GM21825 (cell line): ENCODE data around the gene CD177.
"Not testable (repeated sequence)": the region's sequence is repeated elsewhere in the genome, so short reads cannot be mapped to it uniquely, and the experiment has no call there.

Experiments
- ATAC-seq: cut with Tn5 transposase; IDR thresholded peaks from one replicate; pipeline ENCODE4 v1.9.1; 2021; ENCODE audit warnings: mild to moderate bottlenecking, moderate library complexity; ENCODE audit not compliant: unreplicated experiment

CD177 gene, protein sequence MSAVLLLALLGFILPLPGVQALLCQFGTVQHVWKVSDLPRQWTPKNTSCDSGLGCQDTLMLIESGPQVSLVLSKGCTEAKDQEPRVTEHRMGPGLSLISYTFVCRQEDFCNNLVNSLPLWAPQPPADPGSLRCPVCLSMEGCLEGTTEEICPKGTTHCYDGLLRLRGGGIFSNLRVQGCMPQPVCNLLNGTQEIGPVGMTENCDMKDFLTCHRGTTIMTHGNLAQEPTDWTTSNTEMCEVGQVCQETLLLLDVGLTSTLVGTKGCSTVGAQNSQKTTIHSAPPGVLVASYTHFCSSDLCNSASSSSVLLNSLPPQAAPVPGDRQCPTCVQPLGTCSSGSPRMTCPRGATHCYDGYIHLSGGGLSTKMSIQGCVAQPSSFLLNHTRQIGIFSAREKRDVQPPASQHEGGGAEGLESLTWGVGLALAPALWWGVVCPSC

DNA sequence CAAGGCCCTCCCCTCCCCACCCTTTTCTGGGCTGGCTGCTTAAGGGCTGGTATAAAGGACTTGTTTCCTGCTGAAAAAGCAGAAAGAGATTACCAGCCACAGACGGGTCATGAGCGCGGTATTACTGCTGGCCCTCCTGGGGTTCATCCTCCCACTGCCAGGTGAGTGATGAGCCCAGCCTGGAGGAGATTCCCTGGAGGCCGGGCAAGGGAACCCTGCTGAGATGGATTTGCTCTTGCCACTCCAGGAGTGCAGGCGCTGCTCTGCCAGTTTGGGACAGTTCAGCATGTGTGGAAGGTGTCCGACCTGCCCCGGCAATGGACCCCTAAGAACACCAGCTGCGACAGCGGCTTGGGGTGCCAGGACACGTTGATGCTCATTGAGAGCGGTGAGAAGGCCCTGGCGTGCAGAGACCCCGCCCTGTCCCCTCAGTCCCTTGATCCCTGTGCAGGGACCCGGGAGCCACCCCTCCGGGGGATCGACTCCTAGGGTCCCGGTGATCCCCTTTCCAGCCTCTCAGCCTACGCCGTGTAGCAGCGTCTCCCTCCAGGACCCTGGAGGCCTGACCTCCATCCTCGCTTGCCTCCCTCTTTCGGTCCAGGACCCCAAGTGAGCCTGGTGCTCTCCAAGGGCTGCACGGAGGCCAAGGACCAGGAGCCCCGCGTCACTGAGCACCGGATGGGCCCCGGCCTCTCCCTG lies at the start of gene CD177:
TSS of gene CD177 (plus strand) at position 81 of the 699 bp plus-strand sequence. CDS start at position 110, 29 bp downstream.
- ATAC-seq: no peak

DNA sequence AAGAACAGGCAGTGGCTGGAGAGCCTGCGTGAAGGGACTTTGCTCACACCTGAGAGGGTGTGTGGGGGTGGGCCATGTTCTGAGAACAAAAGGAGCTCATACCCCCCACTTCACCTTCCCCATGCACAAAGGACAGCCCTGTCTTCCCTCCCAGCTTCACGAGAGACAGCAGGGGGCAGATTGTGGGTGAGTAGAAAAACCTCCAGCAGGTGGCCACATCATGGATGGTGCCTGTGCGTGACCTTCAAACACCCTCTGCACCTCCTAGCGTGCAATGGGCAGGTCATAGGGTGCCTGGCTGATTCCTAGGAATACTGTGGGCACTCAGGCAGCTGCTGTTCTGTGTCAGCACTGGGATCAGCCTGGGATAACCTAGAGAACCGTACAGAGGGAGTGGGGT lies 47.8 kb upstream of the CD177 start:
- no peak for ATAC-seq

DNA sequence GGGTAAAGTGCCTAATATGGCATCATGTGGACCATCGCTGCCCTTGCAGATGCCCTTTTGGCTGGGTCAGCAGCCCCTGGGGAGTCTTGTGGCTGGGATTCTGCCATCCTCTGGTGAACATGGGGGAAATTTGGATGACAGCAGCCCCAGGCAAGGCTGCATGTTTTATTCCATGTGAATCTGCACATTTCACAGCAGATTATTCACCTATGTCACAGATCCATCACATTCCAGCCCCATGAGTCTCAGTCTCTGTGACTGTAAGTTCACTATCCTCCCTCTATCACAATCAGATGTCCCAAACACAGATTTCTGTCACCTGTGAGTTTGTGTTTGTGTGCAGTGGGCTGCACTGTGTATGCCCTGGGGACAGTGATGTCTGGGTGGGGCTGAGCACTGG lies 47.4 kb upstream of the CD177 start:
- no peak for ATAC-seq

DNA sequence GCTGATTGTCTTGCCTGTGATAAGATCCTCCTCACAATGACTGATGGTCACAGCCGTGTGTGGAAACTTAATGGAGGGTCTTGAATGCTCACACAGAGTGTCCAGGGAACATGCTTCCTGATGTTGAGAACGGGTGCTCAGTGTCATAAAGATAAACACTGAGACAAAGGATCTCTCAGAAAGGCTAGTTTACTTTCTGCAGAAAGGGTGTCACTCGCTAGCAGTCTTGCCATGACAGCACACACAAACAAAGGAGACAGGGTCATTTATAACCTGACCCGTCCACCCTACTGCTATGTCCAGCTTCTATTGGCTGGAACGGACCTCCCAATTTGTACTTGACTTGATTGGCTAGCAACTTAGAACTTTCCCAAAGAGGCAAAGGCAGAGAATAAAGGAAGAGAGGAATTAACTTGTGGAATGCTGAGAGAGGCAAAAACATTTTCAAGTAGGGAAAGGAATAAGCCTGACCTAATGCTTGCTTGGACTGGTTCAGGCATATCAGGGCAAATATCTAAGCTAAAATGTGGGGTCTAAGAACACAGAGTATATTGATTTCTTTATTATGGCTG lies 45.2 kb upstream of the CD177 start:
- no peak for ATAC-seq

DNA sequence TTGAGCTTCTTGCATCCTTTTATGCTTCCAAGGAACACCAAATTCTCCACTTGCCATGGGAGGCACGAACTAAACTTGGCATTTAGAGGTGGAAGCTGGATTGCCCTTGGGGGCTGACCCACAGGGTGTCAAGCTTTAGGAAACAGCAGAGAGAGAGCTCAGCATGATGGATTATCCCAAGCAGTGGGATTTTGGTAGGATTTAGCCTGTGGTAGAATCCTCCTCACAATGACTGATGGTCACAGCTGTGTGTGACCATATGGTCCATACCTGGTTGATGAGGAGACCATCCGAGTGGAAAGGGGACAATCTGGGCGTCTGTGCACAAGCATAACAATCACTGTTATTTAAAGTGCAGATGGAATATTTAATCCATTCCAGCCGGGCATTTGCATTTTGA lies 44.0 kb upstream of the CD177 start:
- no peak for ATAC-seq

DNA sequence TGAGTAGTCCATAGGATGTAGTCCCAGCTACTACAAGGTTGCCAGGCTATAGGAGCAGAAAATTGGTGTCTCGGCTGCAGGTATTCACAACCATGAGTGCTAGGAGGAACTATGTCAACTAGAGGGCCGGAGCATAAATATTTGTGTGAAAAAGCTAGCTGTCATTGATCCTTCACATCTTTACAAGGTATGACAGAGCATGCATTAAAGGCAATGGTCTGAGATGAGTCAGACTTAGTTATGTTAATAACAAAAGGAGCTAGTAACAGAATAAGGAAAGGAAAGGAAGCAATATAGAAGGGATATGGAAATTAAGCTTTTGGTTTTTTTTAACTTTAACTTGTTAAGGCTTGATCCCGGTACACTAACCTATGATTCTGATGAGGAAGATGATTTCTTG lies 43.3 kb upstream of the CD177 start:
- no peak for ATAC-seq

DNA sequence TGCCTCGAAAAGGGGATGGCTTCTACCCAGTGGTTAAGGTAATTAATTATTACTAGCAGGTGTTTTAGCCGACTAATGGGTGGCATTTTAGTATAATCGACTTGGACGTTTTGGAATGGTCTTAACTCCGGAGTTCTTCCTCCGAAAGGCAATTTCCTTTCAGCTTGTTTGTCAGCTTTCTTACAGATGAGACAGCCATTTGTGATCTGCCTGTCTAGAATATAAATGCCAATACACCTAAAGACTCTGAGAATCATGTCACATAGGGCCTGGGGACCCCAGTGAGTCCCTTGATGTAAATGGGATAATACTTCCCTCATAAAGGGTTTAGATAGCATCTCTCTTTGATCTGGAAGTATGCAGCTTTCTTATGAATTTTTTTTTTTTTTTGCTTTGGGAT lies 42.2 kb upstream of the CD177 start:
- no peak for ATAC-seq

DNA sequence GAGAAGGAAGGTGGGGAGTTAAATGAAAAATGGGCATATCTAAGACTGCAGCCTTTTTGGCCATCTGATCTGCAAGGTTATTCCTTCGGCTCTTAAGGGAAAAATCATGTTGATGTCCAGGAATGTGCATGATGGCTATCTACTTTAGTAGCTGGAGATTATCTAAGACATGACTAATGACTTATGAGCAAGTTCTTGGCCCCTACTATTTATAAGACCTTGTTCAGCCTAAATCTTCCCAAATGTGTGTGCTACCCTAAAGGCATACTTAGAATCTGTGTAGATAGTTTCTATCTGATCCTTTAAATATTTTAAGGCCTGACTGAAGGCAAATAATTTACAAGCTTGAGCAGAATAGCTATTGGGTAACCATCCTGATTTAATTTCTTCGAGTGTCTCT lies 41.8 kb upstream of the CD177 start:
- ATAC-seq: no peak

DNA sequence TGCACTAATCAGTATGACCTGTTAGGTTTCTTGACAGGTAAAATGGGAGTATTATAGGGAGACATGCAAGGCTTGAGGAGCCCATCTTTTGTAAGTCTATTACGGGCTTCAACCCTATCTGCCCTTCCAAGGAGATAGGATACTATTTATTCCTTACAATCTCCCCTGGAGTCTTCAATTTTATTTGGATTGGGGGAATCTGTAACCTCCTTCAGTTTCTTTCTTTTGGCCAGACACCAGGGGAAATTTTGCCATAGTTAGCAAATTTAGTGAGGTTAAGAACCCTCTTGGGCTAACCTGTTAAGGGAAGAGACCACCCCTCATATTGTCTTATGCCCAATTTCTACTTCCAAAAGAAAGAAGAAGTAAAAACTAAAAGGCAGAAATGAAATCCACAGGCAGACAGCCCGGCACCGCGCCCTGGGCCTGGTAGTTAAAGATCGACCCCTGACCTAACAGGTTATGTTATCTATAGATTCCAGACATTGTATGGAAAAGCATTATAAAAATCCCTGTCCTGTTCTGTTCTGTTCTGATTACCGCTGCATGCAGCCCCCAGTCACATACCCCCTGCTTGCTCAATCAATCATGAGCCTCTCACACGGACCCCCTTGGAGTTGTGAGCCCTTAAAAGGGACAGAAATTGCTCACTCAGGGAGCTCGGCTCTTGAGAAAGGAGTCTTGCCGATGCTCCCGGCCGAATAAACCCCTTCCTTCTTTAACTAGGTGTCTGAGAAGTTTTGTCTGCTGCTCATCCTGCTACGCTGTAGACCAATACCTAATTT lies 39.6 kb upstream of the CD177 start:
- ATAC-seq: no peak

DNA sequence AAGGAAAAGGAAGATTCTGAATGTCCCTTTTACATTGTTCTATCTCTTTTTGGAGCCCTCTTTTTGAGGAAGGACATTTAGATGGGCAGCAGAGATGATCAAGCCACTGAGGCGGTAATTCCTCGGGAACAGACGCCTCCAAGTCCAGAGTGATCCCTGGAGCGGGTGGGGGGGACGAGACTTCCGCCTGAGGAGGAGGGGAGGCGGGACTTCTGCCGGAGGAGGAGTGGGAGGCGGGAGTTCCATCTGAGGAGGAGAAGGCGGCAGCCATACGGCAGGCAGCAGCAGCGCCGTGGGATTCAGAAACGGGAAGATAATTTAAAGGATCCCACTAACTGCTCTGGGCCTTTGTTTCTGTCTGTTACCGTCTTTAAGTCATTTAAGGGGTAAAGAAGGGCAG lies 37.6 kb upstream of the CD177 start:
- no peak for ATAC-seq

DNA sequence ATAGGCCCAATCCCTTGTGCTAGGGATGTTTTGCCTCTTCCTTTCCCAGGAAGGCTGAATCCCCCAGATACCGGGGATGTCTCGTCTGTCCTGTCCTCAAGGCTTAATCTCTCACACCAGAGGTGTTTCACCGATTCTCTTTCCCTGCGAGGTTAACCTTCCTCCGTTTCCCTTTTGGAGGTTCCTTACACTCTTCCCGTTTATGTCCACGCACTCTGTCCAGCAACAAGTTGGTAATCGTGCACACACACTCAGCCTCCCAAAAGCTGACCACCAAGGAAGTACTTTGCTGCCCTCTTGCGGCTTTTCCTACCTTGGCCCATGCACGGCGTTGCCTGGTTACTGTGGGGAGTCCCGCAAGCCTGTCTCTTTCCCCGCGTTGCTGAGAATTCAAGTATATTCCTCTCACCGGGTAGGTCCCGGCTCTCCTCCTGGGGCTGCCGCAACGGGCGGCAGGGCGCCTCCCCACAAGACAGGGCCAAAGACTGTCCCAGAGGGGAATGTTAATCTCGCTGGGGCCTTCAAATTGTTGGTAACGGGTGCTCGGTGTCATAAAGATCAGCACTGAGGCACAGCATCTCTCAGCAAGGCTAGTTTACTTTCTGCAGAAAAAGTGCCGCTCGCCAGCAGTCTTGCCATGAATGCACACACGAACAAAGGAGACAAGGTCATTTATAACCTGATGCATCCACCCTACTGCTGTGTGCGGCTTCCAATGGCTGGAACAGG lies 36.7 kb upstream of the CD177 start:
- ATAC-seq: no peak

DNA sequence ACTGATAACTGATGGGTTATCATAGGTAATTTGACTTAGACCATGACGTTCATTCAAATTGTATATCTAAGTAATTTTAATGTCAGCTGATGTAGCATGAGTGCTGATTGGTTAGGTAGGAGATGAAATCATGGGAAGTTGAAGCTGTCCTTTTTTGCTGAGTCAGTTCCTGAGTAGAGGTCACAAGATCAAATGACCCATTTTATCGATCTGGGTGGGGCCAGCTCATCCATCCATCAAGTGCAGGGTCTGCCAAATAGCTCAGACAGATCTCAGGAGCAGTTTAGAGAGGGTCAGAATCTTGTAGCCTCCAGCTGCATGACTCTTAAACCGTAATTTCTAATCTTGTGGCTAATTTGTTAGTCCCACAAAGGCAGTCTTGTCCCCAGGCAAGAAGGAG lies 35.3 kb upstream of the CD177 start:
- ATAC-seq: no peak

DNA sequence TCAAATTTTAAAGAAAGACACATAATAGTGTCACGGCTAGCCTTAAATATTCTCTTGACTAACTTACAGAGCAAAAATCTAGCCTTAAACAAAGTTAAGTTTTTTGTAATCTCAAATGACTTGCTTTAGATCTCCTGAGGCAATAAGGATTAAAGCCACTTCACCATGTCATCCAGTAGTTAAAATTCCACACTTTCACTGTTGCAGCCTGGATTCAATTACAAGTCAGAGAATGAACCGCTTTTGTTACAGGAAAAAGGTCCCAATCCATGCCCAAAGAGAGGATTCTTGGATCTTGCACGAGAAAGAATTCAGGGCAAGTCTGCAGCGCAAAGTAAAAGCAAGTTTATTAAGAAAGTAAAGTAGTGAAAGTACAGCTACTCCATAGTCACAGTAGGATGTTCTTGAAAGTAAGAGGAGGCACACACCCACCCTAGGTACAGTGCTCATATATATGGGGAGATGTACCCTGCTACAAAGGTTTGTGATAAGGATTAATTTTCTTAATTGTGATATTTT lies 34.6 kb upstream of the CD177 start:
- ATAC-seq: no peak

DNA sequence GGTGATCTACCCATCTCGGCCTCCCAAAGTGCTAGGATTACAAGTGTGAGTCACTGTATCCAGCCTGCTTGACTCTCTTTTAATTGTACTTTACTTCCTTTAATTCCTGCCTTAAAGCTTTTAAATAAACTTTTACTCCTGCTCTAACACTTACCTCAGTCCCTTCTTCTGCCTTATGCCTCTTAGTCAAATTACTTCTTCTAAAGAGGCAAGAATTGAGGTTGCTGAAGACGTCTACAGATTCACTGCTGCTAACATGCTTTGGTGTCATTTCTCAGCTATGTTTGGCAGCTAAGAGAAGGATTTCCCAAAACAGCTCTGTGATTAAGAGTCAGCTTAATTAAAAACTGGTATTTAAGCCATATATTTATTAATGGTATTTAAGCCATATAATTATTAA lies 32.9 kb upstream of the CD177 start:
- ATAC-seq: no peak

DNA sequence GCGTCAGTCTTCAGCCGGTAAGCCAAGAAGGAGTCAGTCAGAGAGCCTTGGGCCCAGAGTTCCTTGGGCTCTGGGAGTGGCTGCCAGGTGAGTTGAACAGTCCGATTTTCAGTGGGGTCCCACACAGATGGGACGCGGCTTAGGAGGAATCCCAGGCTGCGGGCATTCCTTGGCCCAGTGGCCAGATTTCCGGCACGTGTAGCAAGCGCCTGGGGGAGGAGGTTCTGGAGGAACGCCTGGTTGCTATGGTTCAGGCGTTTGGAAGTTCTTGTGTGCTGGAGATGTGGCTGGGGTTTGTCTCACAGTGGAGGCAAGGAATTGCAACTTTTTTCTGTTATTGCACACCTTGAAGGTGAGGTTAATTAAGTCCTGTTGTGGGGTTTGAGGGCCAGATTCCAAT lies 26.7 kb upstream of the CD177 start:
- ATAC-seq: not testable (repeated sequence)

DNA sequence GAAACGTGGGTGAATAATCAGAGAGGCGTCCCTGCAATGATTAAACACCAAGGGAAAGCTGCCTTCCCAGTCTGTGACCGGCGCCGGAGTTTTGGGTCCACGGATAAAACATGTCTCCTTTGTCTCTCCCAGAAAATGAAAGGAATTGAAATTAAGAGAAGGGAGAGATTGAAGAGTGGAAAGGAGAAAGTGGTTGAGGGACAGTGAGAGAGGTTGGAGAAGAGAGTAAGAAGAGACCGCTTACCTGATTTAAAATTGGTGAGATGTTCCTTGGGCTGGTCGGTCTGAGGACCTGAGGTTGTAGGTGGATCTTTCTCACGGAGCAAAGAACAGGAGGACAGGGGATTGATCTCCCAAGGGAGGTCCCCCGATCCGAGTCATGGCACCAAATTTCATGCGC lies 24.9 kb upstream of the CD177 start:
- not testable (repeated sequence) for ATAC-seq

DNA sequence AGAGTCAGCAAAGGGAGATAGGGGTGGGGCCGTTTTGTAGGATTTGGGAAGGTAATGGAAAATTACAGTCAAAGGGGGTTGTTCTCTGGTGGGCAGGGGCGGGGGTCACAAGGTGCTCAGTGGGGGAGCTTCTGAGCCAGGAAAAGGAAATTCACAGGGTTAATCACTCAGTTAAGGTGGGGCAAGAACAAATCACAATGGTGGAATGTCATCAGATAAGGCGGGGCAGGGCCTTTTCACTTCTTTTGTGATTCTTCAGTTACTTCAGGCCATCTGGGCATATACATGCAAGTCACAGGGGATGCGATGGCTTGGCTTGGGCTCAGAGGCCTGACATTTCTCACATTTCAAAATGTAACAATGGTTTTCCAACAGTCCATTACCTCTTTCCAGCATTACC lies 24.4 kb upstream of the CD177 start:
- ATAC-seq: not testable (repeated sequence)

DNA sequence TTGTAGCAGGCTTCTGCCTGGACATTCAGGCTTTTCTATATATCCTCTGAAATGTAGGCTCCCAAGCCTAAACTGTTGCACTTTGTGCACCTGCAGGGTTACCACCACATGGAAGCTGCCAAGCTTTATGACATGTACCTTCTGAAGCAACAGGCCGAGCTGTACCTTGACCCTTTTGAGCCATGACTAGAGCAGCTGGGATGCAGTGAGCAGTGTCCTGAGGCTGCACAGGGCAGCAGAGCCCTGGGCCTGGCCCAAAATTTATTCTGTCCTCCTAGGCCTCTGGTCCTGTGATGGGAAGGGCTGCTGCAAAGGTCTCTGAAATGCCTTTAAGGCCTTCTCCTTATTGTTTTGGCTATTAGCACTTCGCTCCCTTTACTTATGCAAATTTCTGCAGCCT lies 23.5 kb upstream of the CD177 start:
- ATAC-seq: no peak

DNA sequence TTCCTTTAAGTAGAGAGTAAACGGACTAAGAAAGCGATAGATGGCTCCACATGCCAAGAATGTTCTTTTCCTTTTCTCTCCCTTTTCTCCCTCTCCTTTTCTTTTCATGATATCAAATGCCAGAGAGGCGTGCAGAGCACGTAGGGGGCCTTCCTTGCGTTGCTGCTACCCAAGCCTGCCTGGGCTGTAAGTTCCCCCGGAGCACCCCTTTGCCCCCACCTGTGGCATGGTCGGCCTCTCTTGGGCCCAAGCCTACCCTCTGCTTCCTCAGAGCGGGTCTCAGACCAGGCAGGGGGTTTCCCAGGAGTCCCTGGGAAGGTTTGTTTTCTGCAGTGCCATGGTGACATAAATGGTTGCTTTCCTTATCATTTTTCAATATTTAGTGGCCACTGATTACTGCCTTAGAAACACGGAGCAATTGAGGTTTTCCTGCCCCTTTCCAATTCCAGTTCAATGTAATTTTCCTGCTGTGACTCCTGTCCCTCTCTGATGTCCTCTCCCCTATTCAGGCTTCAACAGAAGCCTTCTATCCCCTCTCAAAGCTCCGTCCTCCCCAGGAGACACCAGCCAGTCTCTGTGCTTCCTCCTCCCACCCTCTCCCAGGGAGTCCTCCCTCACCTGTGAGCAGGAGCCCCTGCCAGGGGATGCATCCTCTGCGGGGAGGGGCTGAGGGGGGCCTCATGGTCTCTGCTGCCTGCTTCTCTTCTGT lies 22.6 kb upstream of the CD177 start:
- no peak for ATAC-seq
